Cardiac ventricle fibroblast (primary cell): ENCODE results near the gene OR5K4. TPM values are rescaled to one million over a fixed set of nuclear protein-coding genes. Genes with fewer than 3 reads are reported as not detected.

ENCODE experiments used
- total RNA-seq: library from RNA; depleted of rRNA; stranded (reverse); fragments of >200 nt; gene quantifications from 2 replicates; pipeline ENCODE4 v1.2.3, GENCODE V29; 2015

OR5K4 gene, protein sequence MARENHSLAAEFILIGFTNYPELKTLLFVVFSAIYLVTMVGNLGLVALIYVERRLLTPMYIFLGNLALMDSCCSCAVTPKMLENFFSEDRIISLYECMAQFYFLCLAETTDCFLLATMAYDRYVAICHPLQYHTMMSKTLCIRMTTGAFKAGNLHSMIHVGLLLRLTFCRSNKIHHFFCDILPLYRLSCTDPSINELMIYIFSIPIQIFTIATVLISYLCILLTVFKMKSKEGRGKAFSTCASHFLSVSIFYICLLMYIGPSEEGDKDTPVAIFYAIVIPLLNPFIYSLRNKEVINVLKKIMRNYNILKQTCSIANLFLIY
- total RNA-seq, result not detected in 2 replicates

GRCh38 chr3:98353554-98353953, at the start of gene OR5K4:
OR5K4 (plus strand) TSS chr3:98353854; CDS start chr3:98353854, 0 bp downstream.

DNA sequence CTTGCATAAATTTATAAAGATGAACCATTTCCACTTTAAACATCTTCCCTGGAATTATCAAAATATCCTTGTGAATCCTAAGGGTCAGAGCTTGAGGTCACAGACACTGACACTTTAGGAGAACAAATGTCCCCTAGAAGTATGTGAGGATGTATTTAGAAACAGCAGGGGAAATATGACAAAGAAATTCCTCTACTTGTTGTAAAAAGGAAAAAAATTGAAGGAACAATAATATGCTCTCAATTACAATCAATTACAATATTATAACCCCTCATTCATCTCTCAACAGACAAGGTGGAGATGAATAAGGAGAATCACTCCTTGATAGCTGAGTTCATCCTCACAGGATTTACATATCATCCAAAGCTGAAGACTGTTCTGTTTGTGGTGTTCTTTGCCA, 36.7 kb downstream of the OR5K4 start, which contains the start of gene OR5K3:
Gene OR5K3, plus strand, starts transcription at position 301 of the 400 bp plus-strand sequence. Its CDS starts 0 bp downstream, at position 301.

Other genes starting within 250 kb of the OR5K4 start
- not detected in 2 replicates for gene OR5H1, start 223.1 kb upstream of the OR5K4 start, total RNA-seq
- not detected in 2 replicates for gene OR5H14, start 206.4 kb upstream of the OR5K4 start, total RNA-seq
- not detected in 2 replicates for gene OR5H15, start 187.2 kb upstream of the OR5K4 start, total RNA-seq
- gene OR5H6, start 89.6 kb upstream of the OR5K4 start, total RNA-seq, result not detected in 2 replicates
- gene OR5H2, start 71.3 kb upstream of the OR5K4 start, total RNA-seq, result not detected in 2 replicates
- not detected in 2 replicates for gene OR5K3, start 36.8 kb downstream of the OR5K4 start, total RNA-seq
- not detected in 2 replicates for gene OR5K1, start 109.3 kb downstream of the OR5K4 start, total RNA-seq
- not detected in 2 replicates for gene OR5K2, start 143.8 kb downstream of the OR5K4 start, total RNA-seq
- 52.7 and 53.2 TPM in 2 replicates for gene CLDND1, start 169.0 kb downstream of the OR5K4 start, total RNA-seq
- gene GPR15, start 178.1 kb downstream of the OR5K4 start, total RNA-seq, result not detected in 2 replicates
- 37.1 and 48.7 TPM in 2 replicates for gene CPOX, start 239.8 kb downstream of the OR5K4 start, total RNA-seq